ENCODE measurements around the gene USE1.

DNA sequence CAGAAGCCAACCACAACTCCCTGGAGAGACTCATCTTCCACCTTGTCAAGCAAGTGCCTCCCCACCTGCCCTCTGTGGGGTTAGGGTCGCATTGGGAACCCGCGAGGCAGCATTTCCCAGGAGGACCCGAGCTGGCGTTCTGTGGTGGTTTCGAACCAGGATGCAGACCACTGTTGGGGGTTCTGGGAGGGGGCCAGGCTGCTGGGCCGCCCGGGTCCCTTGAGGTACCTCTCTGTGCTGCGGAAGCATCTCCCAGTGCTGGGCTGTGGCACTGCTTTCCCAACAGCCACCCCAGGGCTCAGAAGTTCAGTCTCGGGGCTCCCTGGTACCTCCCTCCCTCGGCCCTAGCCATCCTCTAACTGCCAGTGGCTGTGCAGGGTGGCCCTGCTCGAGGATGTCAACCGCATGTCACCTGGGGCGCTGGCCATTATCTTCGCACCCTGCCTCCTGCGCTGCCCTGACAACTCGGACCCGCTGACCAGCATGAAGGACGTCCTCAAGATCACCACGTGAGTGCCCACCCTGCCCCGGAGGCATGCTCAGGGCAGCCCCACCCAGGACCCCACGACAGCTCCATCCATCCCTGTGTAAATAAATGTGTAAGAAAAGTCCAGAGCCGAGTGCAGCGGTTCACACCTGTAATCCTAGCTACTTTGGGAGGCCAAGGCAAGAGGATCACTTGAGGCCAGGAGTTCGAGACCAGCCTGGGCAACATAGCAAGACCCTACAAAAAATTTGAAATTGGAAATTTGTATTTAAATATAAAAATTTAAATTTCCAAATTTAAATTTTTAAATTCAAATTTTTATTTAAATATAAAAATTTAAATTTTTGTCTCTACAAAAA lies 8.2 kb upstream of the USE1 start:
- TF ChIP-seq, protein P1, sequence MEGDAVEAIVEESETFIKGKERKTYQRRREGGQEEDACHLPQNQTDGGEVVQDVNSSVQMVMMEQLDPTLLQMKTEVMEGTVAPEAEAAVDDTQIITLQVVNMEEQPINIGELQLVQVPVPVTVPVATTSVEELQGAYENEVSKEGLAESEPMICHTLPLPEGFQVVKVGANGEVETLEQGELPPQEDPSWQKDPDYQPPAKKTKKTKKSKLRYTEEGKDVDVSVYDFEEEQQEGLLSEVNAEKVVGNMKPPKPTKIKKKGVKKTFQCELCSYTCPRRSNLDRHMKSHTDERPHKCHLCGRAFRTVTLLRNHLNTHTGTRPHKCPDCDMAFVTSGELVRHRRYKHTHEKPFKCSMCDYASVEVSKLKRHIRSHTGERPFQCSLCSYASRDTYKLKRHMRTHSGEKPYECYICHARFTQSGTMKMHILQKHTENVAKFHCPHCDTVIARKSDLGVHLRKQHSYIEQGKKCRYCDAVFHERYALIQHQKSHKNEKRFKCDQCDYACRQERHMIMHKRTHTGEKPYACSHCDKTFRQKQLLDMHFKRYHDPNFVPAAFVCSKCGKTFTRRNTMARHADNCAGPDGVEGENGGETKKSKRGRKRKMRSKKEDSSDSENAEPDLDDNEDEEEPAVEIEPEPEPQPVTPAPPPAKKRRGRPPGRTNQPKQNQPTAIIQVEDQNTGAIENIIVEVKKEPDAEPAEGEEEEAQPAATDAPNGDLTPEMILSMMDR (IDR thresholded peaks at IDR 0.05; ENCODE audit: low read depth, low read length): no peak
- TF ChIP-seq POLR2A (IDR thresholded peaks at IDR 0.05; ENCODE audit: extremely low read depth, insufficient read length) (no peak), MYC (IDR thresholded peaks at IDR 0.05; ENCODE audit: low read depth, low read length) (no peak)

Data from NB4 (cell line).